HCT116 (cell line): ENCODE data around the gene GLUD1. TPM values are rescaled to one million over a fixed set of nuclear protein-coding genes. Genes with fewer than 3 reads are reported as not detected.
"Not testable (repeated sequence)": the region's sequence is repeated elsewhere in the genome, so short reads cannot be mapped to it uniquely, and the experiment has no call there.

Experiments
- ATAC-seq: fragments of 200-7000 bp; cut with Tn5 transposase; 2 replicates; pipeline ENCODE4 v1.9.1; 2020; ENCODE audit warnings: mild to moderate bottlenecking, moderate library complexity
- BruUV-seq: library from RNA; stranded (reverse); fragments of 400-500 nt; replicated peaks from 2 replicates; lab custom pipeline; 2021; lab: Mats Ljungman, UMichigan
- CTCF ChIA-PET: fragments of 300-600 bp; sonication (Branson Sonifier 250); formaldehyde crosslinking; loops from one replicate; lab custom pipeline; 2021; ENCODE audit warnings: antibody characterized with exemption; lab: Charles Lee
- POLR2A ChIA-PET: fragments of 300-600, 350-600 bp; sonication (Branson Sonifier 250); formaldehyde crosslinking; loops from one replicate; lab custom pipeline; 2021; ENCODE audit warnings: antibody characterized with exemption; lab: Charles Lee
- RAD21 ChIA-PET, 2 experiments: fragments of 300-600 bp; sonication (Branson Sonifier 250); formaldehyde crosslinking; loops; one replicate each; lab custom pipeline; 2023; ENCODE audit warnings: low total read pairs in 2 of 2; ENCODE audit not compliant: uncharacterized antibody in 2 of 2, unreplicated experiment in 2 of 2, low non-redundant PET in 1 of 2; lab: Charles Lee
- DNase-seq: peaks from one replicate; pipeline ENCODE4 v3.0.0-alpha.2; 2010; ENCODE audit warnings: low read depth, low spot score
- H2AFZ ChIP-seq: fragments of 200-600 bp; shearing (Covaris generic), sonication (generic); 2 replicates; pipeline ENCODE4 v1.6.1; 2017; ENCODE audit warnings: low read depth, mixed run types, mixed read lengths, antibody characterized with exemption, low read length; ENCODE audit not compliant: poor library complexity, severe bottlenecking
- H3K27ac ChIP-seq: 2 replicates; pipeline ENCODE4 v1.5.1; 2012; ENCODE audit warnings: low read depth, low read length
- H3K27me3 ChIP-seq: fragments of 200-600 bp; sonication (generic); 2 replicates; pipeline ENCODE4 v1.6.1; 2016; ENCODE audit warnings: mixed run types, low read length, mixed read lengths; ENCODE audit not compliant: insufficient read depth
- H3K36me3 ChIP-seq, 2 experiments: fragments of 200-500 bp in 1 of 2; fragments of 200-600 bp in 1 of 2; sonication (Bioruptor generic) in 1 of 2; sonication (generic) in 1 of 2; 2 replicates each; pipeline versions ENCODE4 v1.5.1 to v1.6.1; 2014 to 2016; ENCODE audit warnings: low read length in 2 of 2, inconsistent platforms in 1 of 2, mixed read lengths in 1 of 2, mixed run types in 1 of 2; ENCODE audit not compliant: insufficient read depth in 2 of 2, control insufficient read depth in 1 of 2
- H3K4me1 ChIP-seq, 2 experiments: fragments of 200-600 bp in 1 of 2; sonication (generic) in 1 of 2; 2 replicates each; pipeline versions ENCODE4 v1.5.1 to v1.6.1; 2012 to 2017; ENCODE audit warnings: low read length in 2 of 2, inconsistent platforms in 1 of 2, mild to moderate bottlenecking in 1 of 2, mixed read lengths in 1 of 2, mixed run types in 1 of 2, moderate library complexity in 1 of 2; ENCODE audit not compliant: insufficient read depth in 2 of 2, control insufficient read depth in 1 of 2
- H3K4me2 ChIP-seq: fragments of 200-600 bp; sonication (generic); 2 replicates; pipeline ENCODE4 v1.6.1; 2017; ENCODE audit warnings: mixed run types, low read length, mixed read lengths
- H3K4me3 ChIP-seq, 2 experiments: fragments of 200-600 bp in 1 of 2; sonication (generic) in 1 of 2; replicated peaks in 1 of 2; 2 replicates each; pipeline ENCODE4 v1.5.1; 2011 to 2016; ENCODE audit warnings: low read length in 2 of 2, control low read depth in 1 of 2, low read depth in 1 of 2, mild to moderate bottlenecking in 1 of 2, mixed read lengths in 1 of 2, mixed run types in 1 of 2
- H3K79me2 ChIP-seq: fragments of 200-600 bp; sonication (generic); 2 replicates; pipeline ENCODE4 v1.6.1; 2017; ENCODE audit warnings: mild to moderate bottlenecking, mixed run types, low read length, moderate library complexity, mixed read lengths; ENCODE audit not compliant: insufficient read depth
- H3K9ac ChIP-seq: fragments of 200-600 bp; sonication (generic); 2 replicates; pipeline ENCODE4 v1.6.1; 2016; ENCODE audit warnings: low read length, mixed read lengths
- H3K9me2 ChIP-seq: fragments of 200-600 bp; sonication (generic), shearing (Covaris generic); 2 replicates; pipeline ENCODE4 v1.6.1; 2017; ENCODE audit warnings: mixed run types, mild to moderate bottlenecking, moderate library complexity; ENCODE audit not compliant: insufficient read depth
- H3K9me3 ChIP-seq, 2 experiments: fragments of 200-500 bp in 1 of 2; fragments of 200-600 bp in 1 of 2; sonication (Bioruptor generic) in 1 of 2; sonication (generic) in 1 of 2; 2 replicates each; pipeline ENCODE4 v1.6.1; 2014 to 2017; ENCODE audit warnings: low read length in 2 of 2, mixed read lengths in 2 of 2, inconsistent platforms in 1 of 2, low read depth in 1 of 2, mild to moderate bottlenecking in 1 of 2, mixed run types in 1 of 2, moderate library complexity in 1 of 2; ENCODE audit not compliant: control insufficient read depth in 1 of 2, insufficient read depth in 1 of 2
- H4K20me1 ChIP-seq: fragments of 200-600 bp; sonication (generic), shearing (Covaris generic); 2 replicates; pipeline ENCODE4 v1.6.1; 2017; ENCODE audit warnings: mixed run types, mild to moderate bottlenecking, moderate library complexity; ENCODE audit not compliant: insufficient read depth
- intact Hi-C: fragments of 100-400 bp; cut with micrococcal nuclease; formaldehyde crosslinking; loops from 2 replicates; pipeline ENCODE4 v1.10.0; 2022
- total RNA-seq: library from RNA; stranded (reverse); gene quantifications from one replicate; pipeline ENCODE4 v1.2.1, GENCODE V29; 2021; ENCODE audit not compliant: unreplicated experiment

Gene GLUD1
- total RNA-seq, 1 experiment from 2014 or later, result 131 TPM

GRCh38 chr10:87132176-87132575, 37.5 kb upstream of the GLUD1 start:
- H4K20me1 ChIP-seq, H3K9ac ChIP-seq, H3K79me2 ChIP-seq, H3K4me2 ChIP-seq, CTCF ChIA-PET, intact Hi-C loops, H3K27ac ChIP-seq, BruUV-seq, POLR2A ChIA-PET, RAD21 ChIA-PET, DNase-seq, H3K4me3 ChIP-seq, H3K36me3 ChIP-seq, H3K27me3 ChIP-seq, H3K9me3 ChIP-seq, ATAC-seq, H3K9me2 ChIP-seq, H2AFZ ChIP-seq, H3K4me1 ChIP-seq: not testable (repeated sequence)

- not testable (repeated sequence) for H3K27me3 ChIP-seq
These were observed 33.0 kb upstream of the GLUD1 start for GRCh38 chr10:87127607-87128156.

GRCh38 chr10:87127048-87127447, 32.4 kb upstream of the GLUD1 start:
- BruUV-seq, H3K27ac ChIP-seq, H3K9me2 ChIP-seq, RAD21 ChIA-PET, CTCF ChIA-PET, H3K27me3 ChIP-seq, H3K9ac ChIP-seq, H3K4me2 ChIP-seq, ATAC-seq, intact Hi-C loops, POLR2A ChIA-PET, H3K79me2 ChIP-seq, H3K9me3 ChIP-seq, H3K36me3 ChIP-seq, DNase-seq, H3K4me1 ChIP-seq, H3K4me3 ChIP-seq, H4K20me1 ChIP-seq, H2AFZ ChIP-seq: not testable (repeated sequence)

More at GRCh38 chr10:87127607-87128156, 33.0 kb upstream of the GLUD1 start:
- H3K9ac ChIP-seq, H3K4me2 ChIP-seq, ATAC-seq, H3K9me3 ChIP-seq, RAD21 ChIA-PET, BruUV-seq, H3K4me1 ChIP-seq, CTCF ChIA-PET, POLR2A ChIA-PET, H3K36me3 ChIP-seq, H3K27ac ChIP-seq, H4K20me1 ChIP-seq, H2AFZ ChIP-seq, DNase-seq, intact Hi-C loops, H3K4me3 ChIP-seq, H3K79me2 ChIP-seq, H3K9me2 ChIP-seq: not testable (repeated sequence)

- H4K20me1 ChIP-seq, intact Hi-C loops, DNase-seq, H3K4me2 ChIP-seq, H2AFZ ChIP-seq, POLR2A ChIA-PET, H3K4me3 ChIP-seq, H3K36me3 ChIP-seq, H3K4me1 ChIP-seq, H3K79me2 ChIP-seq, H3K9ac ChIP-seq, H3K27ac ChIP-seq, H3K9me3 ChIP-seq, ATAC-seq, H3K9me2 ChIP-seq, H3K27me3 ChIP-seq, CTCF ChIA-PET, RAD21 ChIA-PET, BruUV-seq: not testable (repeated sequence)
These were observed 28.7 kb upstream of the GLUD1 start for GRCh38 chr10:87123351-87123750.
